Frontal cortex (tissue), 4 donors: ENCODE data around the gene RNU1-2. TPM values are rescaled to one million over a fixed set of nuclear protein-coding genes. Genes with fewer than 3 reads are reported as not detected.
"Not testable (repeated sequence)": the region's sequence is repeated elsewhere in the genome, so short reads cannot be mapped to it uniquely, and the experiment has no call there.

Experiments used
- DNase-seq, 2 donors: peaks; one replicate each; pipeline ENCODE4 v3.0.0; 2012; ENCODE audit warnings: low spot score in 2 of 2
- FAIRE-seq: peaks from 2 replicates; lab custom pipeline; 2012; peaks lifted over from hg19 to GRCh38; lab: Jason Lieb, UNC
- total RNA-seq: library from RNA; depleted of rRNA; stranded (reverse); fragments of >200 nt; gene quantifications from one replicate; pipeline ENCODE4 v1.2.3, GENCODE V29; 2014
- donor health status: control.
- donor health status: control.
- donor health status: control.

The RNU1-2 gene
- under 0.01 TPM for total RNA-seq

DNA sequence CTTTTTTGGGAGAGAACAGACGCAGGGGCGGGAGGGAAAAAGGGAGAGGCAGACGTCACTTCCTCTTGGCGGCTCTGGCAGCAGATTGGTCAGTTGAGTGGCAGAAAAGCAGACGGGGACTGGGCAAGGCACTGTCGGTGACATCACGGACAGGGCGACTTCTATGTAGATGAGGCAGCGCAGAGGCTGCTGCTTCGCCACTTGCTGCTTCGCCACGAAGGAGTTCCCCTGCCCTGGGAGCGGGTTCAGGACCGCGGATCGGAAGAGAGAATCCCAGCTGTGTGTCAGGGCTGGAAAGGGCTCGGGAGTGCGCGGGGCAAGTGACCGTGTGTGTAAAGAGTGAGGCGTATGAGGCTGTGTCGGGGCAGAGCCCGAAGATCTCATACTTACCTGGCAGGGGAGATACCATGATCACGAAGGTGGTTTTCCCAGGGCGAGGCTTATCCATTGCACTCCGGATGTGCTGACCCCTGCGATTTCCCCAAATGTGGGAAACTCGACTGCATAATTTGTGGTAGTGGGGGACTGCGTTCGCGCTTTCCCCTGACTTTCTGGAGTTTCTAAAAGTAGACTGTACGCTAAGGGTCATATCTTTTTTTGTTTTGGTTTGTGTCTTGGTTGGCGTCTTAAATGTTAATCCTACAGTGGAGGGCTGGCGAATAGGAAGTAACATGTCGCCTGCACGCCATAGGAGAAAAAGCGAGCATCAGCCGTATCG is at the start of gene RNU1-2:
Gene RNU1-2, plus strand, starts transcription at position 383 of the 718 bp plus-strand sequence.
- peak; percentile 89 for FAIRE-seq
- peak in 1 of 2 donors; percentile 44 for DNase-seq

- not testable (repeated sequence) for FAIRE-seq, DNase-seq
Measured at GRCh38 chr1:16856201-16856600, 39.6 kb upstream of the RNU1-2 start.

DNA sequence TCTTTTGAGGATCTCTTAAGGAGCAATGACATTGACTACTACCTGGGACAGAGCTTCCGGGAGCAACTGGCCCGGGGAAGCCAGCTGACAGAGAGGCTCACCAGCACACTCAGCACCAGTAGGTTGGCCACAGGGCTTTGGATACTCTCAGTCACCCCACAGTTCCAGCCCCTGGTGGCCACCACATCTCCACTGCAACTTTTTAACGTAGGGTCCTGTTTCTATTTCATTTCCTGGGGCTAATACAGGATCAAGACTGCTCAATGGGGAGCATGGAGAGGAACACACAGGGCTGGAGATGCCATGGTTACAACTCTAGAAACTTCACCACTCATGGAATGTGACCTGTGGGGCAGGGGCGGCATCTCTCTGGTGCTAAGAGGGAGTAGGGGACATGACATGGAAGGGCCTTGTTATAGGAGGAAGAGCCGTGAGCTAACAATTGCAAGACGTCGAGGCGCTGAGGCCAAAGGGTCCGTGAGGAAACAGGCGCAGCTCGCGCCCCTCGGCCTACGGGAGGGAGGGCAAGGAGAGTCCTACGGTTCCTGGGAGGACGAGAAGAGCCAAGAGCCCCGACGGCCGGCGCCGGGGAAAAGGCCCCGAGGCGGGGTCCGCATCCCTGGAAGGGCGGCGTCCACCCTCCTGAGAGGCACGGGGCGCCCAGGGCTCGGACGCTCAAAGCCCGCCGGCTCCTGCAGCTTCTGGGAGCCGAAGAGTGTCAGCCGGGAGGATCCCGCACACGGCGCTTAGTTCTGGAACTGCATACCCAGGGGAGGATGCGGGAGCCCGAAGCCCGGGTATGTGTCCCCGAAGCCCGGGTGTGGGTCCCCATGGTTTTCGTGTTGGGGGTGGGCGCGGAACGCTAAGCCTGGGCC is 36.4 kb upstream of the RNU1-2 start:
- not testable (repeated sequence) for DNase-seq, FAIRE-seq

DNA sequence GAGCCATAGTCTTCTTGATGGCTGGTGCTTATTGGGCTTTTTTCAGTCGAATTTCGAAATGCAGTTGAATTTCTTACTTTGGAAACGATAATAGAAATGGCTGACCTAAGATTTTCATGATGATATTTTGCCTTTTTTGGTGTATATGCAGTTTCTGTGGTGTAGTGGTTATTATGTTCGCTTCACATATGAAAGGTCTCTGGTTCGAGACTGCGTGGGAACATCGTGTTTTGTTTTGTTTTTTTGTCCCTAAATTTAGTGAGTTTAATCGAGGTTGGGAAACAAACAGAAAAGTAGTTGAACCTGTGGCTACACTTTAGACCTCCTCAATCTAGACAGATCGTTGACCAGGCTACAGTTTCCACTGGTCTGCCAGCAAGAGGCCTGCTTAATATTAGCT is 35.7 kb upstream of the RNU1-2 start:
- not testable (repeated sequence) for DNase-seq, FAIRE-seq

- not testable (repeated sequence) for FAIRE-seq, DNase-seq
Measured at GRCh38 chr1:16861832-16862245, 33.9 kb upstream of the RNU1-2 start.

GRCh38 chr1:16862415-16862814 is 33.4 kb upstream of the RNU1-2 start:
- not testable (repeated sequence) for FAIRE-seq, DNase-seq

DNA sequence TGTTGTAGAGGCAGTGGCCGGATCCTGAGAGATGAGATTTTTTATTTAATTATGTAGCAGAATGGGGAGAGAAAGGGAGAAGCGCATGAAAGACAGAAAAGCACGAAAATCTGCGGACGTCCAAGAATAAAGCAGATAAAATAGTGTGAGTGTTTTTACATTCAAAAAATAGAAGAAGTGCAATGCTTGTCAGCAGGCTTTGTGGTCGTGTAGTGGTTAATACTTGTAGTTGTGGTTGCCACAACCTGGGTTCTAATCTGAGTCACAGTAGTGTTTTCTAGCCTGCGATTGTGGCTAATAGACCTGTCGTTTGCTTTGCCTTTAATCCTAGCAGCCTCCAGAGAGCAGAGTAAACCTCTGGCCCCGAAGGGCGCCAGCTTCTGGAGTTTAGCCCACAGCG is 32.8 kb upstream of the RNU1-2 start:
- not testable (repeated sequence) for FAIRE-seq, DNase-seq

GRCh38 chr1:16866926-16867707 is 28.7 kb upstream of the RNU1-2 start:
- not testable (repeated sequence) for DNase-seq, FAIRE-seq

- DNase-seq, FAIRE-seq: not testable (repeated sequence)
Measured at GRCh38 chr1:16868787-16869186, 27.0 kb upstream of the RNU1-2 start.

GRCh38 chr1:16869996-16870395 is 25.8 kb upstream of the RNU1-2 start:
- DNase-seq, FAIRE-seq: not testable (repeated sequence)

DNA sequence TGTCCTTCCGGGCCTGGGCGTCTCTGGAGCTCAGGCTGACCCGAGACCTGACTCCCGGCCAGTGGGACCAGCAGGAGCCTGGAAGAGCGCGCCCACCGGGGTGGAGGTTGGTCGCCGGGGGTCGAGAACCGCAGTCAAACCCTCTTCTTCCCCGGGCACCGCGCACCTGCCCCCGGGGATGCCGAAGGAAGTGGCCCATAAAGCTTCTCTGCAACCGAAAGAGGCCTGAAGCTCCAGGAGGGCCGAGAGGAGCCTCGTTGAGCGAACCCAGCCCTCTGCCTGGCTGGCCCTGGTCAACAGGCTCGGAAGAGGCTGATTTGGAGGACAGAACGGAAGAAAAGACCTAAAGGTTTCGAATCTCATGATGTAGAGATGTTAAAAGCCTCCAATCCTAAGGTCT is 24.6 kb upstream of the RNU1-2 start:
- DNase-seq, FAIRE-seq: not testable (repeated sequence)

GRCh38 chr1:16872152-16873075 is 23.4 kb upstream of the RNU1-2 start:
- FAIRE-seq: not testable (repeated sequence)

DNA sequence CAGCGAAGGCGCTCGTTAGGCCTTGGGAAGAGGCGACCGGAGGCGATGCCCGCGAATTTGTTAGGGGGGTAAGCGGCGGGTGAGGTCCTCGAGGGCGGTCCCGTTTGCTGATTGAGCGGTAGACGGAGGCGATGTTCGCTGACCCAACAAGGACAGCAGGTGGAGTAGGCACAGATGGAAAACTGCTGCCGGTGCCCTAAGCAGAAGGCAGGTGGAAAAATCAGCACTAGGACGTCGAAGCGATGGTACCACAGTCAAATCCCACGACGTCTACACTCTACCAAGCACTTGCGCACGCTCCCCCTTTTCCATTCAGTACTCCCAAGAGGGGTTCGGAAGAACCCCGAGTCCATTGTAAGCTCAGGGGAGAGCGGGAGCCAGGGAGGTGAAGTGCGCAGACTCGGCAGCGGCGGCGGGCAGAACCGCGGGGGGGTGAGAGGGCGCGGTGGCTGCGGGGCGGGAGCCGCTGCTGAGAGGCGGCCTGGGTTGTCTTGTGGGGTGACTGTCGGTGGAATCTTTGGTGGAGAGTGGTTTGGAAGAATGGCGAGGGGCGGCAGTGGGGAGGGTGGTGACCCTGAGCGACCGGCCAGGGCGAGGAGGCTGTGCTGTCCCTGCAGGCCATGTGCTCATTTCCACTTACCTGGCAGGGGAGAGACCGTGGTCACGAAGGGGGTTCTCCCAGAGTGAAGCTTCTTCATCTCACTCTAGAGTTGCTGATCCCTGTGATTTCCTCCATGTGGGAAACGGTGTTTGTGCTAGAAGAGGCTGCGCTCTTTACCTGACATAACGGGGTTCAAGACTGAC is 22.5 kb upstream of the RNU1-2 start:
- FAIRE-seq, DNase-seq: not testable (repeated sequence)

More at GRCh38 chr1:16872152-16873075, 23.4 kb upstream of the RNU1-2 start:
- peak; percentile 27 to 36 for DNase-seq

DNA sequence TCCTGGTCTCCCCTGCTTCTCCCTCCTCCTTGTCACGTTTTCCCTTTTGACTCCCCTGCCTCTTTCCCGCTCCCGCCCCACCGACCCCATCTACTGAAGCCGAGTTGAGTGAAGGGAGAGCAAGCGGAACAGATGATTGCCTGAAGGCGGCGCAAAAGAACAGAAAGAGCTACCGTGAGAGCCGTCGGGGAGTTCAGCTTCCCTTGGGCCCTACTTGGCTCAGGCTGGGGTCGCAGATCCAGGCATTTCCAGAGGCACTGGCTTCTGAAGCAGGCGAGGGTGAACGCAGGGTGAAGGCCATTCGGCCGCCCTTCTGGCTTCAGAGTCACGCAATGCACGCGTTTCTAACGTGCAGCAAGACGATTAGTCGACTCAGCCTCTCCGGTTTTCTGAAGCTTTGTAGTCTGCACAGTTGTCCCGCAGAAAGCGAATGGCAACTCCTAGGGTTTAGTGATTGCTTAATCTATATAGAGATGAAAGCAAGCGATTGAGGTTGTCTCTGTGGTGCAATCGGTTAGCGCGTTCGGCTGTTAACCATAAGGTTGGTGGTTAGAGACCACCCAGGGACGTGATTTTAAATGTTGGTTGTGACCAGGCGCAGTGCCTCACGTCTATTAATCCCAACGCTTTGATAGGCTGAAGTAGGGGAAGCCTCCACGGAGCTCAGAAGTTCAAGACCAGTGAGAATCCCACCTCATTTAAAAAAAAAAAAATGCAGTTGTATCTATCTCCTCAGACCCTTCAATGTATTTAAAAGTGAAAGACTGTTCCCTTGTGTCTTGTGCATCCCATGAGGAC is 20.6 kb upstream of the RNU1-2 start:
- not testable (repeated sequence) for FAIRE-seq, DNase-seq

DNA sequence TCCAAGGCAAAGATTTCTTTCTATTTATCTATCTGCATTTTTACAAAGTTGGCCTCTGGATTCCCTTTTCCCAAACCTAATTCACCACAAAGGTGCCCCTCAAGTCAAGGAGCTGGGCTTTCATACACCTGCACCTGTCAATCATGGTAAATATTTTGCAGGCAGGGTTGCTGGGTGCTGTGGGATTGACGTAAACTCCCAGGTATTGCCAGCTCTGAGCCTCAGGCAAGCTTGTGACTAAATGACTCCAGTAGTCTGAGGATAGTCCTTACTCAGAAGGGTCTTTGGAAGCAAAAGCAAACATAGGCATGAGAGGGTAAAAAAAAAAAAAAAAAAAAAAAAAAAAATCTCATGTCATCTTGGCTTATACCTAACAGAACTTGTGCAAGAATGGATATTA is 14.0 kb upstream of the RNU1-2 start:
- not testable (repeated sequence) for FAIRE-seq, DNase-seq

GRCh38 chr1:16882986-16883385 is 12.8 kb upstream of the RNU1-2 start:
- DNase-seq (no peak), FAIRE-seq (no peak)

GRCh38 chr1:16884487-16884886 is 11.3 kb upstream of the RNU1-2 start:
- not testable (repeated sequence) for FAIRE-seq, DNase-seq
